A673 (cell line): ENCODE data around the gene PPP1R14B. TPM values are rescaled to one million over a fixed set of nuclear protein-coding genes. Genes with fewer than 3 reads are reported as not detected.

ENCODE experiments used
- BruUV-seq: library from RNA; stranded (reverse); fragments of 400-500 nt; replicated peaks from 2 replicates; lab custom pipeline; 2021; lab: Mats Ljungman, UMichigan
- CTCF ChIA-PET: fragments of 300-600 bp; sonication (Branson Sonifier 250); formaldehyde crosslinking; loops from one replicate; lab custom pipeline; 2022; ENCODE audit warnings: antibody characterized with exemption; lab: Charles Lee
- POLR2A ChIA-PET: fragments of 300-600 bp; sonication (Branson Sonifier 250); formaldehyde crosslinking; loops from one replicate; lab custom pipeline; 2022; ENCODE audit warnings: antibody characterized with exemption; ENCODE audit not compliant: low non-redundant PET; lab: Charles Lee
- DNase-seq: peaks from one replicate; pipeline ENCODE4 v3.0.0-alpha.2; 2015; ENCODE audit warnings: low spot score
- H3K27ac ChIP-seq: fragments of 200-600 bp; sonication (generic); 2 replicates; pipeline ENCODE4 v1.5.1; 2016; ENCODE audit warnings: mixed run types, low read depth, mild to moderate bottlenecking, mixed read lengths, antibody characterized with exemption, low read length; ENCODE audit not compliant: poor library complexity, severe bottlenecking
- H3K27me3 ChIP-seq: fragments of 200-600 bp; sonication (generic); replicated peaks from 2 replicates; pipeline ENCODE4 v1.6.1; 2017; ENCODE audit warnings: mixed run types, low read depth, mild to moderate bottlenecking, mixed read lengths, antibody characterized with exemption, low read length; ENCODE audit not compliant: insufficient read depth, poor library complexity
- H3K36me3 ChIP-seq: fragments of 200-600 bp; sonication (generic); 2 replicates; pipeline ENCODE4 v1.6.1; 2016; ENCODE audit warnings: mixed run types, mild to moderate bottlenecking, mixed read lengths, antibody characterized with exemption, low read length; ENCODE audit not compliant: insufficient read depth, poor library complexity, severe bottlenecking
- H3K4me1 ChIP-seq: fragments of 200-600 bp; sonication (generic); 2 replicates; pipeline ENCODE4 v1.6.1; 2017; ENCODE audit warnings: mixed run types, mild to moderate bottlenecking, mixed read lengths, antibody characterized with exemption, low read length; ENCODE audit not compliant: insufficient read depth, poor library complexity, severe bottlenecking
- H3K4me3 ChIP-seq: fragments of 200-600 bp; sonication (generic); 2 replicates; pipeline ENCODE4 v1.5.1; 2016; ENCODE audit warnings: low read depth, mixed run types, mild to moderate bottlenecking, mixed read lengths, low read length; ENCODE audit not compliant: poor library complexity, severe bottlenecking
- H3K9me3 ChIP-seq: fragments of 200-600 bp; sonication (generic); 2 replicates; pipeline ENCODE4 v1.6.1; 2016; ENCODE audit warnings: mixed run types, low read depth, mild to moderate bottlenecking, mixed read lengths, antibody characterized with exemption, low read length; ENCODE audit not compliant: poor library complexity, severe bottlenecking
- EZH2 ChIP-seq: fragments of 200-600 bp; sonication (generic); IDR thresholded peaks from 2 replicates; pipeline ENCODE4 v1.6.1; 2017; ENCODE audit warnings: borderline replicate concordance, low read depth, mild to moderate bottlenecking, mixed read lengths, antibody characterized with exemption, low read length; ENCODE audit not compliant: poor library complexity, severe bottlenecking
- intact Hi-C: fragments of 100-400 bp; cut with micrococcal nuclease; formaldehyde crosslinking; loops from one replicate; pipeline ENCODE4 v1.10.0; 2022; ENCODE audit not compliant: unreplicated experiment
- total RNA-seq: library from RNA; stranded (reverse); gene quantifications from 2 replicates; pipeline ENCODE4 v1.2.3, GENCODE V29; 2021
- TF ChIP-seq, protein P1 (sequence below): fragments of 300-800, 200-600 bp; sonication (generic); conservative IDR thresholded peaks from 2 replicates; pipeline ENCODE4 v1.5.1; 2017; ENCODE audit warnings: low read depth, mild to moderate bottlenecking, antibody characterized with exemption, low read length, moderate library complexity, mixed read lengths

Gene PPP1R14B
- total RNA-seq, 1 experiment from 2014 or later, result 378 TPM

DNA sequence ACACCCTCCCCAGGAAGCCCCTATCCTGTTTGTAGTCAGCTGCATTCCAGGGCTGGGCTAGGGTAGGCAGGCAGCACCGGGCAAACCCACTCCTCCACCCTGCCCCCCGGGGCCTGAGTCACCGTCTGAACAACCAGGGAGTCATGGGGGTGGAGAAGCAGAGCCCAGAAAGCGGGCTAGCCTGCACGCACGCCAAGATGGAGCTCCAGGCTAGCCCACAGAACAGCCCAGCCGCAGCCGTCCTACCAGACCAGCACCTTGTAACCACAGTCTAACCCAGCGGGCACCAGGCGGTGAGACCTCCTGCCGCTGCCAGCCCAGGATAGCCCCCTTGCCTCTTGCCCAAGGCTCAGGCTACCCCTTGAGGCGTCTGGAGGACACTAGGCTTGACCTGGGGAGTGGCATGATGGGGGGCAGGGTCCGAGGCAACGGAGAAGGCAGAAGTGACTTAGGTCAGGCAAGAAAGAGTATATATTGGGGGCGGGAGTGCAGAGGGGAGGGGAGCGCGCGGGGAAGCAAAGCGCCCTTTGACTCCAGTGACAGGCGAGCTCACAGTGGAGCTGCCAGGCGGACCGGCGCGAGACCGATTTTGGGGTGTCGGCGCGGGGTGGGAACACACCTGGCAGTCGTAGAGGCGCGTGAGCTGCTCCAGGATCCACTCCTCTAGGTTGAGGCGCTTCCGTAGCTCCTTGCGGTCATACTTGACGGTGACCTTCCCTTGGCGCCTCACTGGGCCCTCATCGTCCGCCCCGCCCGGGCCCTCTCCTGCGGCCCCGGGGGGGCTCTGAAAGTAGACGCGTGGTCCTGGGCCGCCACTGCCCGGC, 734 bp downstream of the PPP1R14B start:
- Histone ChIP-seq H3K27me3 (no peaks in the 10 kb centered on the region), H3K4me3 (peak overlapping the region; percentile 99), H3K27ac (peak overlapping the region; percentile 92), H3K36me3 (peaks cover 12% of the 10 kb centered on the region), H3K9me3 (no peaks in the 10 kb centered on the region), H3K4me1 (peaks cover 32% of the 10 kb centered on the region)
- DNase-seq, result peak; percentile 84
- CTCF ChIA-PET, result interaction anchor here (0.5 to 1.6 kb wide), 2 partner anchors 41 to 109 kb away, joined by 3 to 4 read pairs; no protein-coding TSS in a partner anchor
- POLR2A ChIA-PET, result interaction anchor here (0.5 to 0.7 kb wide), 2 partner anchors 60 to 96 kb away, joined by 3 to 4 read pairs; partner anchors contain the start of gene STIP1
- BruUV-seq, result no TSS peak
- TF ChIP-seq, protein P1, sequence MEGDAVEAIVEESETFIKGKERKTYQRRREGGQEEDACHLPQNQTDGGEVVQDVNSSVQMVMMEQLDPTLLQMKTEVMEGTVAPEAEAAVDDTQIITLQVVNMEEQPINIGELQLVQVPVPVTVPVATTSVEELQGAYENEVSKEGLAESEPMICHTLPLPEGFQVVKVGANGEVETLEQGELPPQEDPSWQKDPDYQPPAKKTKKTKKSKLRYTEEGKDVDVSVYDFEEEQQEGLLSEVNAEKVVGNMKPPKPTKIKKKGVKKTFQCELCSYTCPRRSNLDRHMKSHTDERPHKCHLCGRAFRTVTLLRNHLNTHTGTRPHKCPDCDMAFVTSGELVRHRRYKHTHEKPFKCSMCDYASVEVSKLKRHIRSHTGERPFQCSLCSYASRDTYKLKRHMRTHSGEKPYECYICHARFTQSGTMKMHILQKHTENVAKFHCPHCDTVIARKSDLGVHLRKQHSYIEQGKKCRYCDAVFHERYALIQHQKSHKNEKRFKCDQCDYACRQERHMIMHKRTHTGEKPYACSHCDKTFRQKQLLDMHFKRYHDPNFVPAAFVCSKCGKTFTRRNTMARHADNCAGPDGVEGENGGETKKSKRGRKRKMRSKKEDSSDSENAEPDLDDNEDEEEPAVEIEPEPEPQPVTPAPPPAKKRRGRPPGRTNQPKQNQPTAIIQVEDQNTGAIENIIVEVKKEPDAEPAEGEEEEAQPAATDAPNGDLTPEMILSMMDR, result no peak
- no peak for TF ChIP-seq EZH2
- intact Hi-C loops, result loop anchor here (5.0 kb wide), 1 partner anchor 39 kb away; the partner anchor contains the start of gene FERMT3

DNA sequence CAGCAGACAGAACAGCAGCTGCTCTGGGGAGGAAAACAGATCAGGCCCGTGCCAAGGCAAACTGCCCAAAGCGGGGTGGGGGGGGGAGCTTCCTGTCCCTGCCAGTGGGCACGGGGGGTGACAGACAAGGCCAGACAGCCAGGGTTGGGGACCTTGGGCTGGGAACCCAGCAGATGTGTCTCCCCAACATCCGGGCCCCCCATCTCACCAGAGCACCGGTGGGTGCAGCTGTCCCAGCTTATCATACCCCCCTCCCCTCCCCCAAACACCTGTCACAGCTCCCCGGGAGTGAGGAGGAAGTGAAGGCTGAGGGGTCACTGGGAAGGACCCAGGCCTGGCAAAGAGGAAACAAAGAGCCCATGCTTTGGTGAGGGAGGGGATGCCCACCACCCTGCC, 1.3 kb downstream of the PPP1R14B start:
- DNase-seq, result no peak
- no TSS peak for BruUV-seq
- intact Hi-C loops, result loop anchor here (5.0 kb wide), 1 partner anchor 38 kb away; the partner anchor contains the start of gene FERMT3
- POLR2A ChIA-PET, result interaction anchor here (0.5 to 0.7 kb wide), 3 partner anchors 60 to 1189 kb away, joined by 3 to 4 read pairs (median 4); partner anchors contain the start of gene STIP1
- Histone ChIP-seq H3K9me3 (no peaks in the 10 kb centered on the region), H3K27me3 (no peaks in the 10 kb centered on the region), H3K27ac (peak overlapping the region; percentile 92), H3K4me3 (peak overlapping the region; percentile 99), H3K4me1 (peaks cover 27% of the 10 kb centered on the region), H3K36me3 (peaks cover 12% of the 10 kb centered on the region)
- CTCF ChIA-PET, result interaction anchor here (1.6 kb wide), 1 partner anchor 41 kb away, joined by 3 read pairs; no protein-coding TSS in a partner anchor
- TF ChIP-seq, protein P1, result no peak
- TF ChIP-seq EZH2, result no peak

DNA sequence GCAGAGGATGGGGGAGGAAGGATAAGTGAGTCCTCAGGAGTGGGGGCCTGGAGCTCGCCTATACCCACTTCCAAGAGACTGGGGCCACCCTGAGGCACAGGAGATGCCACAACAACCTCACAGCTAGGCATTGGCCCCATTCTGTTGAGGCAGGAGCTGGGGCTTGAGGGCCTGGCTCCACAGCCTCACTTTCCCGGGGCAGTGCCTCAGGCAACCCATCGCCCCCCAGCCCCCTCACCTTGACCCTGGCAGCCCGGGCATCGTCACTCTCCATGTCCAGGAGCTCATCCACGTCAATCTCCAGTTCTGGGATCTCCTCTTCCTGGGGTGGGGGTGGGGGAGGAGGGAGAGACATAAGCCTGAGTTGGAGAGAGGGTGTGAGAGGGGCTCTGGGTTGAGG, 1.8 kb downstream of the PPP1R14B start:
- ChIA-PET CTCF (interaction anchor here (1.6 kb wide), 1 partner anchor 40 kb away, joined by 3 read pairs; no protein-coding TSS in a partner anchor), POLR2A (interaction anchor here (0.7 kb wide), 2 partner anchors 59 to 1189 kb away, joined by 3 to 4 read pairs; partner anchors contain the start of gene STIP1)
- H3K27ac ChIP-seq, result peak overlapping the region; percentile 92
- H3K4me3 ChIP-seq, result peak overlapping the region; percentile 99
- no peak for TF ChIP-seq EZH2
- TF ChIP-seq, protein P1, result no peak
- H3K27me3 ChIP-seq, result no peaks in the 10 kb centered on the region
- BruUV-seq, result no TSS peak
- H3K36me3 ChIP-seq, result peaks cover 12% of the 10 kb centered on the region
- no peaks in the 10 kb centered on the region for H3K9me3 ChIP-seq
- peaks cover 24% of the 10 kb centered on the region for H3K4me1 ChIP-seq
- DNase-seq, result no peak
- intact Hi-C loops, result loop anchor here (5.0 kb wide), 1 partner anchor 38 kb away; the partner anchor contains the start of gene FERMT3
